ENCODE results near the gene SLC25A1.
A peak's percentile ranks its signal among the peaks of the same experiment; 100 is the strongest.
"Not testable (repeated sequence)": the region's sequence is repeated elsewhere in the genome, so short reads cannot be mapped to it uniquely, and the experiment has no call there.

The SLC25A1 gene

DNA sequence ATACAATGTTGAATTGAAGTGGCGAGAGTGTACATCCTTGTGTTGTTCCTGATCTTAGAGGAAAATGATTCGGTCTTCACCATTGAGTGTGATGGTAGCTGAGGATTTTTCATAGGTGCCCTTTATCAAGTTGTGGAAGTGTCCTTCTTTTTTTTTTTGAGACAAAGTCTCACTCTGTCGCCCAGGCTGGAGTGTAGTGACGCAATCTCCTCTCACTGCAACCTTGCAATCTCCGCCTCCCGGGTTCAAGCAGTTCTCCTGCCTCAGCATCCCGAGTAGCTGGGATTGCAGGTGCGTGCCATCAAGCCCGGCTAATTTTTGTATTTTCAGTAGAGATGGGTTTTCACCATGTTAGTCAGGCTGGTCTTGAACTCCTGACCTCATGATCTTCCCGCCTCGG is 19.9 kb downstream of the SLC25A1 start:
- not testable (repeated sequence) for DNase-seq

DNA sequence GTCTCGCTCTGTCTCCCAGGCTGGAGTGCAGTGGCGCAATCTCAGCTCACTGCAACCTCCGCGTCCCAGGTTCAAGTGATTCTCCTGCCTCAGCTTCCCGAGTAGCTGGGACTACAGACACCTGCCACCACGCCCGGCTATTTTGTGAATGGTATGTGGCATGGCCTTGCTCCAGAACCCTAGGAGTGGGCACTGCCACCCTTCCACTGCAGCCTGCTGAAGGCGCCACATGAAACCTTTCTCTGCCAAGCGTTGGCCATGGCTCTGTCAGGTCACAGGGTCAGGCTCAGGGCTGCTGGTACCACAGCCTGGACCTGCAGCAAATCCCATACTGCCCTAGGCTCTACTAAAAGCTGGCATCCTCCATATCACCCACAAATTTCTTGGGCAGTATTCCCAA is 22.4 kb downstream of the SLC25A1 start:
- not testable (repeated sequence) for DNase-seq

DNA sequence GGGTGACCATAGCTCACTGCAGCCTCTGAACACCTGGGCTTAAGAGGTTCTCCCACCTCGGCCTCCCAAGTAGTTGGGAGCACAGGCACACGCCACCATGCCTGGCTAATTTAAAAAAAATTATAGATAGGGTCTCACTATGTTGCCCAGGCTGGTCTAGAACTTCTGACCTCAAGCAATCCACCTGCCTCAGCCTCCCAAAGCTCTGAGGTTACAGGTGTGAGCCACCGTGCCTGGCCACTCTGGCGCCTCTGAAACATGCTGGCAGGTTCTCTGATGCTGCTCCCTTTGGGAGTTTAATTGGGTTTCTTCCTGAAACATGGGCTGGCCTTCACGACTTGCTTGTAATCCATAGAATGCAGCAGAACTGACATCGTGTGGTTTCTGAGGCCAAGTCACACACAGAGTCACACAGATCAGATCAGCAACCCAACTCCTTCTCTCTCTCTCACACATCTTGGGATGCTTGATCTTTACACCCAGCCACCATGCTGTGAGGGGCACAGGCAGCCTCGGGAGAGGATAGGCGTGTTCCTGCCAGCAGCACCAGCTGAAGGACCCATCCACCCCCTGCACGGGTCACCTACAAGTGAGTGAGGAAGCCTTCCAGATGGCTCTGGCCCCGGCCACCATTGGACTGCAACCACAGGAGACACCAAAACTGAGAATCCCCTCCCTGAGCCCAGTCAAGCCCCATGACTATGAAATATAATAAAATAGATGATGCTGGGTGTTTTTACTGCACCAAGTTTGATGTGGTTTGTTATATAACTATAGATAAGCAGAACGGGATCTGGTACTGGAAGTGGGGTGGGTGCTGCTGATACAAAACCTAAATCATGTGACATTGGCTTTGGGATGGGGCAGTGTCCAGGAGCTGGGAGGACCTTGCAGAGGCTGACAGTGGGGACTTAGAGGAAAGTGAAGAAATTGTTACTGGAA is 25.3 kb downstream of the SLC25A1 start:
- no peak for DNase-seq

DNA sequence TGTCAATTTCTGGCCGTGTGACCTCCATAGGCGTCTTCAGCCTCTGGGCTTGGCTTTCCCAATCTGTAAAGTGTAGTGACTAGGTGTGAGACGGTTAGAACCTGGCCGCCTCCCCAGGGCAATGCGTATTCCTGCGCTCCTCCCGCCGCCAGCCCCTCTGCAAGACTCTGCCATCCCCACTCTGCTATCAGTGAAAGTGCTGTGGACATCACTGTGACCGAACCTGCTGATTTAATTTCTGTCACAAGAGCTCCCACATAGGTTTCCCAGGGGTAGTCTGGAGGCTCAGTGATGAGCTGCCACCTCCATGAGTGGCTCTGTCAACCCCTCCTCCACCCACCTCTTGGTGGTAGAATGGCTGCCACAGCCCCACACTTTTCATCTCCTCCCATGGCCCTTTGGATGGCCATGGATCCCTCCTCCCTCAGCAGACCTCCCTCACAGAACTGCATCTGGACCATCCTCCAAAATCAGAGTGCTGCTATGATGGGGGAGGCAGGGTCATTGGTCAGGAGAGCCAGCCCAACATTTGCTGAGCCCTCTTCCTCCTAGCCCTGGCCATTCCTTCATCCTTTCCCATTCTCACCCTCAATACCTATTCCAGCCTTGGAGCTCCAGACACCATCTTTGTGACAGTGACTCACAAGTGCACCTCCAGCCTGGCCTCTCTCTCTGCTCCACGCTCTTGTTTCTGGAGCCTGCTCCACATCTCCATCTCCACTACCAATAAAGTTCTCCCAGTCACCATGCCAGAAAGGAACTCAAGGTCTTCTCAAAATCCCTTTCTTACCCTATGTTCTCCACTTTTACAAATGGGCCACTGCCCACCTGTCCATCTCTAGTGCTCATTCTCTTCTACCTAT is 27.0 kb downstream of the SLC25A1 start:
- DNase-seq, result no peak

DNA sequence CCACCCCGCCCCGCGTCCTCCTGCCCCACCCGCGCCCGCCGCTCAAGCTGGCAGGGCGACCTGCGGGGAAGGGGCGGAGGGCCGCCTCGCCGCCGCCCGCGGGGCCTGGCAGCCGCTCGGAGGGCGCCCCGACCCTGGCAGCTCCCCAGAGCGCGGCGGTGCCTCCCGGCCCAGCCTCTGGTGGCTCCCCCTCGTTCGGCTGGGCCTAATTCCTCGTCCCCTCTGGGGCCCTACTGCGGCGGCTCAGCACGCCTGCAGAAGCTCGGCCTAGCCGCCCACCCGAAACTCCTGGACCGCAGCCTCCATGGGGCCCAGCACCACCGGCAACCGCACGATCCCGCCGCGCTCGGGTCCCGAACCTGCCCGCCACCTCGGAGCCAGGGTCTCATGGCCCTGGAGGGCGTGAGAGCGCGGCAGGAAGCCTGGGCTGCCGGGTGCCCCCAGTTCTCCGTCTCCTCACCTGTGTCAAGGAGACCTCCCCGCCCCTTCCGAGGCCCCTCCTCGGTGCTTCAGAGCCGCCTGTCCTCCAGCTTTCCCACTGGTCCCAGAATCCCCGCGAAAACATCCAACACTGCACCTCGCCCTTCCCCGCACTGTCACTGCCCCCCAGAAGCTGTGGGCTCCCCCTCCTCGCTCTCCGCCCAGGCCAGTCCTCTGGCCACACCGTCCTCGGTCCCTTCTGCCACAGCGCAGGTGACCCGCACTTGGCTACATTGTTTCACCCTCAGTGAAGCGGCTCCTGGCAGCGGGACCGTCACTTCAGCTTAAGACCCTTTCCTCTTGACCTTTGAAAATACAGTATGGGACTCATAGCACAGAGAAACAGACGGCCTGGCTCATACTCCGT is 27.8 kb downstream of the SLC25A1 start:
- no peak for DNase-seq

DNA sequence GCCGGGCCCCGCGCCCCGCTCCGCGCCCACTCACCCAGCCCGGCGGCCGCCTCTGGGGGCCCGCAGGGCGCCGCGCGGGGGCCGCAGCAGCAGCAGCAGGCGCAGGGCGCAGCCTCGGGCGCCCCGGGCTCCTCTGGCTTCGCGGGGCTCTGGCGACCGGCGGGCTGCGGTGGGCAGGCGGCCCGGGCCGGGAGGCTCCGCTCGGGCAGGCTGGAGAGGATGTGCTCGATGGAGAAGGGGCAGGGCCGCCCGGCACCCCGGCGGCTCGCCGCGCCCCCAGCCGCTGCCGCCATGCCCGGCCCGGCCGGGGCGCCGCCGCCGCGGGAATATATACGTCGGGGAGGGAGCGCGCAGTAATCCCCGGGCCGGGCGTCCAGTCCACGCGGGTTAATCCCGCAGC is 28.5 kb downstream of the SLC25A1 start, which contains the start of gene GSC2:
TSS of gene GSC2 (minus strand) at position 302 of the 400 bp plus-strand sequence. CDS start at position 293, 9 bp downstream.
- DNase-seq, result no peak

DNA sequence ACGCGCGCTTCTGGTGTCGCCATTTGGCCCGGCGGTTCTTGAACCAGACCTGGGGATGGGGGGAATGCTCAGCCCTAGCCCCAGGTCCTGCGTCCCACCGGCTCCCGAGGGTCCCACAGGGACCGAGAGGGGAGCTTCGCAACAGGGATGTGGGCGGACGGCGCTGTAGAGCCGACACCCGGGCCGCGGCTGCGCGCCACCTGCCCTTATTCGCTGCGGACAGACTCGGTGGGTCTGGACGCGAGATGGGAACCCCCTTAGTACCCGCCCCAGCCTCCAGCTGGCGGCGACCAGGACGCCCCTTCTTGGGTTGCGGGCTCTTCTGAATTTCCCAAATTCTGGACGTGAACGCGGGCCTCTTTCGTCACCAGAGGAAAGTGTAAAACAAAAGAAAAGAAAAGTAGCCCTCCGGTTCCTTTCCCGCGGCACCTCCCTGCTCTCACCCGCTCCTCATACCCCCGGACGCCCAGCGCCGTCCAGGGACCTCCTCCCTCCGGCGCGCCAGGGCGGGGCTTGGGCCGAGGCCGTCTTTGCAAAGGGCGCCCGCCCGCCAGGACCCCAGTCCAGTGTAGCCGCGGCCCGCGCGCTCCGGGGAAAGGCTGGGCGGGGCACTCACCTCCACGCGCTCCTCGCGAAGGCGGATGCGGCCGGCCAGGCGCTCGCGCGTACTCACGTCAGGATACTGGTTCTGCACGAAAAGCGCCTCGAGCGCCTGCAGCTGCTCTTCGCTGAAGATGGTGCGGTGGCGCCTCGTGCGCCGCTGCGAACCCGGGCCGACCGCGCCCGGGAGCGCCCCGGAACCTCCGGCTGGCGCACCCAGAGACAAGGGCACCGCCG is 29.3 kb downstream of the SLC25A1 start:
- peak; percentile 13 for DNase-seq

DNA sequence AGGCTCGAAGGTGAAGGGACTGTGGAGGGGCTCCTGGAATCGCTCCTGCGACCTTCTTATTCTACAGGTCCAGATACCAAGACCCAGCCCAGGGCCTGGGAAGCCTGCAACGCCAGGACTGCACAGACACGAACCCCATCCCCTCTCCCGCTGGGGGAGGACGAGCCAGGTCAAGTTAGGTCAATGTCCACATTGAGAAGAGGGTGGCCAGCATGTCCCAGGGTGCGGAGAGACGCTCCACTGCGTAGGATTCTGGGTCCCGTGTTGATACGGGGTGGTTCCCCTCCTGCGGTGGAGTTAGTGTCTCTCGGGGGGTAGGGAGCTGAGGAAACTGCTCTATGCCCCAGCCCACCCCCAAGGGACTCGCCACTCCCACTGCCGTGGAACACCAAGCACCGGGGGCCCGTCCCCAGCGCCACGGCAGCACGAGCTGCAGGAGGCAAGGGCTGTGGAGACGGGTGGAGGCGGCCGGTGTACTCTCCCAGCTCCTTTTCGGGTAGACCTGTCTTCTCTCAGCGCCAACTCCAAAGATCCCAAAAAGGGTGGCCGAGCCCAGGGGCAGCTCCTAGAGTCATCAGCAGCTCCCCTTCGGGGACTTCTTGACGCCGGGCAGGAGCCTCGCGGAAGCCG is 30.0 kb downstream of the SLC25A1 start:
- no peak for DNase-seq

DNA sequence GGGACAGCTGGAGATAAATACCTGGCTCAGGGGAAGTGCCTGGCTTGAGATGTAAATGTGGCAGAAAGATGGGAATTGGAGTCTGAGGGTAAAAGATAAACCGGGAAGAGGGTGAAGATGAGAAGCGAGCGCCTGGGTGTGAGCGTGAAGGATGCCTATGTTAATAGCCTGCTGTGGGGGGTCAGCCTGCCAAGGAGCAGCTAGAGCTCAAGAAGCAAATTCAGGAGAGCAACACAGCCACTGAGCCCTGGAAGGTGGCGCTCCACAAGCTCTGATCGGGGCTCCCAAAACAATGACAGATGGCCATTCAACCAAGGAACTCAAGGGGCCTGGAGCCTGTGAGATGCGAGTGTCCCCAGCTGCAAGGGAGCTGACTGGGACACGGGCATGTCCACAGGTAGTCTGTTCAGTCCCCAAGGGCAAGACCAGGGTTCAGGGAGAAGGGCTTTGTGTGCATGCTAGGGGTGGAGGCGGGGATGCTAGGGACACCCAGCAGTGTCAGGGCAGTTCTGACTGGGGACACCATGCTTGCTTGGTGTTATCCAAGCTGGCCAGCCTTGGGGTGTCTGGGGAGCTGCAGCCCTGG is 31.2 kb downstream of the SLC25A1 start:
- no peak for DNase-seq

DNA sequence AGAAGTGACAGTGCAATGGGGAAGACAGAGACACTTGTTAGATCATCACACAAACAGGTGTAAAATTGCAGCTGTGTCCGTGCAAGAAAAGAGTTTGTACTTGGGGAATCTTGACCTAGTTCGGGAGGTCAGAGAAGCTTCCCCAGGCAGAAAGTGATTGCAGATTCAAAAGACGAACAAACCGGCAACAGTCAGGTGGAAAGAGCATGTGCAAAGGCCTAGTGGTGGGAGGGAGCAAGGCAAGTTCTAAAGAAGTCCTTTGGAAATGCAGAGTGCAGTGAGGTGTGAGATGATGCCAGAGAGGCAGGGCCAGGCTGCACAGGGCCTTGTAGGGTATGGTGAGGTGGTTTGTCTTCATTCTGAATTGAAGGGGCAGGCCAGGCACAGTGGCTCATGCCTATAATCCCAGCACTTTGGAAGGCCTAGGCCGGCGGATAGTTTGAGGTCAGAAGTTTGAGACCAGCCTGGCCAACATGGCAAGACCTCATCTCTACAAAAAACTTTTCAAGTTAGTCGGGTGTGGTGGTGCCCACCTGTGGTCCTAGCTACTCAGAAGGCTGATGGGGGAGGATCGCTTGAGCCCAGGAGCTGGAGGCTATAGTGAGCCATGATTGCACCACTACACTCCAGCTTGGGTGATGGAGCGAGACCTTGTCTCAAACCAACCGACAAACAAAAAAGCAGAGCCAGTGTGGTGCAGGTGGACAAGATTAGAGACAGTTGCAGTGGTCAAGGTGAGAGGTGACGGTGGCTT is 32.1 kb downstream of the SLC25A1 start:
- no peak for DNase-seq

DNA sequence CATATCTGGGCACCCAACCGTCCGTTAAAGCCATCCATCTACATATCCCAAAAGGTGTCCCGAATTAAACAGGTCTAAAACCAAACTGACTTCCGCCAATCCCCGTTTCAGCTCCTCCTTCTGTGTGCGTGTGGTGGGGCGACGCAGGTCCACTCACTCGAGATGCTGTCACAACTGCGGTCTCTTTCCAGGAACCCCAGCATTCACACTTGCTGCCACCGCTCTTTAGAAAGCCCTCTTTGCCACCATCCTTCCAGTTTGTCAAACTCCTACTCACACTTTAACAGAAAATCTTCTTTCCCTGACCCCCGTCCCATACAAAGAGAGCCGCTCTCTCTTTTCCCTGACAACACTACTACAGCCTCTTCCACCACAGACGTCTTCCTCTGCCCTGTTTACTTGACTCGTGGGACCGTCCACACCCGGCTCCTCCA is 34.6 kb downstream of the SLC25A1 start:
- DNase-seq, result no peak

DNA sequence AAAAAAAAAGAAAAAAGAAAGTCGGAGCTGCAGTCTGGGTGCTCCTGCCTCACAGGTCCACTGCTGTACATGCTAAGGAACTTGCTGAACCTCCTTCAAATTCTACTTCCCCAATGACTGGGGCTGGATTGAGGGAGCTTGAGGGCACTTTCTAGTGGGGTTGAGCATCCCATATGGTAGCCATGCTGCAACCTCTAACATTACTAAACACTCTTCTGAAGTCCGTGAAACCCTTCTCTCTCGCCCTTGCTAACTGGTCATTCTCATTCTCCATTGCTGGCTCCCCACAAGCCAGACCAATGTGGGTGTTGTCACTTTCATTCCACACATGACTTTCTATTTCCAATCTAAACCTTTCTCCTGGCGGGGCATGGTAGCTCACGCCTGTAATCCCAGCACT is 35.3 kb downstream of the SLC25A1 start:
- no peak for DNase-seq

DNA sequence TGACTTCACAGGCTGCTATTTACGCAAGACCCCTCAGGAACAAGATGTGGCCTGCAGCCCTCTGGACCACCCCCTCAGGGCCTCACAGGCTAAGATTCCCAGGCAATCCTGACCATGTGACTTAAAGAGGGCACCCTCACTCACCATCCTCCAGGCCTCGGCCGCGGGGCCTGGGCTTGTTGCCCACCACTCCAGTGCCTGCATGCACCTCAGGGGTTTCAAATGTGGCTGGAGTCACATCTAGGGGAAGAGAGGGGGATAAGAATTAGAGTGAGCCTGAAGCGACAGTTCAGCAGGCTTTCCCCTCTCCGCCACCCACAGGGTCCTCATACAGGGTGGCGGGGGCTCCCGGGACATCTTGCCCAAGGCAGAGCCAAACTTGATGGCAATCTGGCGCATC is 36.1 kb downstream of the SLC25A1 start:
- no peak for DNase-seq

DNA sequence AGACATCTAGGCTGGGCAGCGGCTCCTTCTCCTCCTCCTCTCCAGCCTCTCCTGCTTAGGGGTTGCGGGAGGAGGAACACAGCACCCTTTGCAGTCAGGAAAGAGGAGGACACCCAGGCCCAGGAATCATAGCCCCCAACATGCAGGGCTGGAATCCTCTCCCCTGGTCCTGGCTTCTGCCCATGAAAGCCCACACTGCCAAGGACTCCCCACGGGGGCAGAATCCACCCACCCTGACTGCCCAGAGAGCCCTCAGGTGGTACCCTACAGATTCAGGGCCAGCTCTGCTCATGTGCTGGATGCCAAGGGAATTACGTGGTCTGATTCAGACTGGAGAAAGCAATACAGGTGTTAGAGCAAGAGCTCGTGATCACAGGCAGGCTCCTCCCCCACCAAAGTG is 38.6 kb downstream of the SLC25A1 start:
- no peak for DNase-seq

DNA sequence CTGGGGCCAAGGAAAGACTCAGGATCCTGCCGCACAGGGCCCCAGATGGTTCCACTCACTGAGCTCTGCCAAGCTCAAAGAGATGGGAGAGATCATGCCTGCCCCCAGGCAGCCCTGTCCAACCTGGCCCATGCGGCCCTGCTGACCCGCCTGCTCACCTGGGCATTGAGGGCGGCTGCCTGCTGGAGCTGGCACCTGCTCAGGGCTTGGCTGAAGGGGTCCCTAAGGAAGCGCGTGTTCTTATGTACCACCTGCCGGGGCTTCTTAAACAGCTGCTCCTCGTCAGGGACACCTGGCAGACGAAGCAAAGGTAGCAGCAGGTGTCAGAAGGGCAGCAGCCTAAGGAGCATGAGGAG is 39.6 kb downstream of the SLC25A1 start:
- DNase-seq, result no peak

DNA sequence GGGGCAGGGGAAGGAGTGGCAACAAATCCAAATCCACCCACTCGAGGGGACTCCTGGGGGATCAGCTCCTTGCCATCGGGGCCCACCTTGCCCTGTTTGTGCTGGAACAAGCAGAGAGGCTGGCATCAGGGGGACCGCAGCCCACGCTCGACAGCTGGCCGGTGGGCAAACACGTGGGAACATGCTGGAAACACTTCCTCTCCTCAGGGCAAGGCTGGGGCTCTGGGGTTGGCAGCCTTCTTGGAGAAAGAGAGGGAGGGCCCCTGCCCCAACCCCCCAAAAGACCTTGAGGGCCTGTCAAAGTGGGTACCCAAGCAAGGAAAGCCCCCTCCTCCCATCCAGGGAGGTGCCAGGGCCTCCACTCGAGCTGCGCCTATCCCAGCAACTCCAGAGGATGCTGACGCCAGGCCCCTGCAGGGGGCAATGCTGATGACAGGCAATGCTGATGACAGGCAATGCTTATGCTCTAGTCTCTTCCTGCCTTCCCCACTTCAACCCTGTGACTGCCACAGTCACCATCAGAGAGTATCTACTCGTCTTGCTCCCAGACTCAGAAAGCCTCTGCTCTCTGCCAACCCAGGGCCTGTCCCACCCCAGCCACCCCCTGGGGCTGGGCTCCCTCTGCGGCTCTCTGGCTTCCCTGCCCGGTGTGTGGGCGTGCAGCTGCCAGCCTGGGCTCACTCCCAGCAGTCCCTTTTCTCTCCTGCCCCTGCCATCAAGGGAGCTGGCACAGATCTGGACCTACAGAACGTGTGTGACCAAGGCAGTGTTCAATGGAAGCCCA is 40.1 kb downstream of the SLC25A1 start:
- DNase-seq, result no peak

DNA sequence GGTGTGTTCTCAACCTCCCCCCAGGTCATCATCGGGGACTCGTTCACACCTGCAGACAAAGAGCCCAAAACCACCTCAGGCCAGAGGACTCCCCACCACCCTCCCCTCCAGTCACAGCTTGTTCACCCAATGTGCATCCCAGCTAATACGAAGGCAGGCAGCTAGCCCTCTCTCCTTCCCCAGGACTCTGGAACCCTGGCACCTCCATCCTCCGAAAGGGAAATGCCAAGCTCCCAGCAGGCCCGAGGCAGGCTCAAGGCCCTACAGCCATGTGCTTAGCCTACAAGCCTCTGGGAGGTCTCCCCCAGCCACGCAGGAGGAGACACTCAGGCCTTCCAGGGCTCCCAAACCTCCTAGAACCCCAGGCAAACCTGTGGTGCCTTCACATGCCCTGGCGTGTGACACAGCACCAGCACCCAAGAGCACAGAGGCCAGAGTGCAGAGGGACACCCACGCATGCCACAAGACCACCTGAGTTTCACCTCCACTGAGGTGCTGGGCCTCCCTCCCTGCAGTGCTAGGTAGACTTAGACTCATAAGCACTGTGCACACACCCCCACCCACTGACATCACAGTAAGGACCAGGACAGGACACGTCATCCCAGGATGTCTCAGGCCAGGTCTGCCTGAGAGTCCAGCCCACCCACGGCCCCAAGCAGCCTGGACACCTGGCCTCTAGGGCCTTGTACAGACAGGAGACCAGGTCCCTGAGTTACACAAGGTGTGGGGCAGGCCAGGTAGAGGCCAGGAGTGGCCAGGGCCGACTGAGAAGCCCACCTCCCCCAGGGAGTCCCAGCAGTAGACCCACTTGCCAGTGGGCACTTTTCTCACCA is 40.9 kb downstream of the SLC25A1 start:
- DNase-seq, result no peak

DNA sequence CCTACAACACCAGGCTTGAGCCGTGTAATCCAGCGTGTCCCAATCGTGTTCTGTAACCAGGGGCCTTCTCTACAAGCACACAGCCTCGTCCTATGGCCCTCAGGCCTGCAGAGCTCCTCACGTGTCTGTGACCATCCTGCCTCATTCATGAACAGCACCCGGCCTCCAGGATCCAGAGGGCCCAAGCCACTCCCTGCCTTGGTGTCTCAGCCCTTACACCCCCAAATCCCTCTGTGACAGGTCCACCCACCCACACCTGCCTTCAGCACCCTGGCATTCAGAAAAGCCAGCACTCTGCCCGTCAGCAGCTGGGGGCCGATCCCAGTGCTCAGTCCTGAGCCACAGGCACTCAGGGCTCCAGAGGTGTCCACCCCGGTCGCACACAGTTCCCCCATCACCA is 41.6 kb downstream of the SLC25A1 start:
- no peak for DNase-seq

Measured in NCI-H345 (cell line).